ENCODE measurements around the gene IL1R1. TPM values are rescaled to one million over a fixed set of nuclear protein-coding genes. Genes with fewer than 3 reads are reported as not detected.

The IL1R1 gene
- total RNA-seq, 1 donor from 2014 or later = 8.7 TPM

DNA sequence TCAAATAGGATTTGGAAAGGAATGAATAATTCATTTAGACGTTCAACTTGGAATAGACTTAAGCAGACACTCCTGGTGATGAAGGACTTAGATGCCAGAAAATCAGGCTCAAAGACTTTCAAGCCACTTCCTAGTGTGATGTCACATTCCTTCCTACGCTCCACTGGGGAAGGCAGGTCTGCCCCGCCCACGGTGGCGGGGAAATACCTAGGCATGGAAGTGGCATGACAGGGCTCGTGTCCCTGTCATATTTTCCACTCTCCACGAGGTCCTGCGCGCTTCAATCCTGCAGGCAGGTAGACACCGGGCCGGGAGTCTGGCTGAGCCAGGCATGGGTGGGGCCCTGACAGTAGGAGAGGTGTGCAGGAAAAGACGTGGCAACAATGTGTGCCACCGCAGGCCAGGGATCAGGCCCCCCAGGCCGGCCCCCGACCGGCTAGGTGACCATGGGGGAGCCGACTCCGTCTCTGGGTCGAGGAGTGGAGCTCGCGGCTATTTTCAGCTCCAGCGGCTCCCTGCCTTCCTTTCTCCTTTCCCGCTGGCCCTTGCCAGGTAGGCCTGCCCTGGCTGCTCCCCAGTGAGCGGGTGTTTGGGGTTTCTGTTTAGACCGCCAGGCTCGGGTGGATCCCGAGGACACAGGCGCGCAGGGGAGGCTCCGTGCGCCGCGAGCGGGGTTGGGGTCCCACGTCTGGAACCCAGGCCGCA is 44.4 kb downstream of the IL1R1 start, which contains the start of gene IL1RL2:
Gene IL1RL2 (plus strand): TSS at position 233 of the 705 bp plus-strand sequence. CDS start 845 bp downstream, outside the sequence.
- TF ChIP-seq, protein P1, sequence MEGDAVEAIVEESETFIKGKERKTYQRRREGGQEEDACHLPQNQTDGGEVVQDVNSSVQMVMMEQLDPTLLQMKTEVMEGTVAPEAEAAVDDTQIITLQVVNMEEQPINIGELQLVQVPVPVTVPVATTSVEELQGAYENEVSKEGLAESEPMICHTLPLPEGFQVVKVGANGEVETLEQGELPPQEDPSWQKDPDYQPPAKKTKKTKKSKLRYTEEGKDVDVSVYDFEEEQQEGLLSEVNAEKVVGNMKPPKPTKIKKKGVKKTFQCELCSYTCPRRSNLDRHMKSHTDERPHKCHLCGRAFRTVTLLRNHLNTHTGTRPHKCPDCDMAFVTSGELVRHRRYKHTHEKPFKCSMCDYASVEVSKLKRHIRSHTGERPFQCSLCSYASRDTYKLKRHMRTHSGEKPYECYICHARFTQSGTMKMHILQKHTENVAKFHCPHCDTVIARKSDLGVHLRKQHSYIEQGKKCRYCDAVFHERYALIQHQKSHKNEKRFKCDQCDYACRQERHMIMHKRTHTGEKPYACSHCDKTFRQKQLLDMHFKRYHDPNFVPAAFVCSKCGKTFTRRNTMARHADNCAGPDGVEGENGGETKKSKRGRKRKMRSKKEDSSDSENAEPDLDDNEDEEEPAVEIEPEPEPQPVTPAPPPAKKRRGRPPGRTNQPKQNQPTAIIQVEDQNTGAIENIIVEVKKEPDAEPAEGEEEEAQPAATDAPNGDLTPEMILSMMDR (IDR thresholded peaks at IDR 0.05; ENCODE audit: insufficient read depth, low read length, poor library complexity, severe bottlenecking) = no peak
- peak within 1 kb of the TSS; percentile 37 for H3K4me3 ChIP-seq (ENCODE audit: low read depth, low read length)
- DNase-seq (ENCODE audit: low read depth) = no peak
- no peaks in the 10 kb centered on the region for H3K27me3 ChIP-seq (ENCODE audit: control insufficient read depth, insufficient read depth, low read length)
- H3K36me3 ChIP-seq (ENCODE audit: control insufficient read depth, insufficient read depth, low read length) = no peaks in the 10 kb centered on the region

- H3K4me3 ChIP-seq (ENCODE audit: low read depth, low read length) = peak overlapping the region; percentile 37
- no peak for DNase-seq (ENCODE audit: low read depth)
Measured at GRCh38 chr2:102187496-102188150, 45.1 kb downstream of the IL1R1 start.

DNA sequence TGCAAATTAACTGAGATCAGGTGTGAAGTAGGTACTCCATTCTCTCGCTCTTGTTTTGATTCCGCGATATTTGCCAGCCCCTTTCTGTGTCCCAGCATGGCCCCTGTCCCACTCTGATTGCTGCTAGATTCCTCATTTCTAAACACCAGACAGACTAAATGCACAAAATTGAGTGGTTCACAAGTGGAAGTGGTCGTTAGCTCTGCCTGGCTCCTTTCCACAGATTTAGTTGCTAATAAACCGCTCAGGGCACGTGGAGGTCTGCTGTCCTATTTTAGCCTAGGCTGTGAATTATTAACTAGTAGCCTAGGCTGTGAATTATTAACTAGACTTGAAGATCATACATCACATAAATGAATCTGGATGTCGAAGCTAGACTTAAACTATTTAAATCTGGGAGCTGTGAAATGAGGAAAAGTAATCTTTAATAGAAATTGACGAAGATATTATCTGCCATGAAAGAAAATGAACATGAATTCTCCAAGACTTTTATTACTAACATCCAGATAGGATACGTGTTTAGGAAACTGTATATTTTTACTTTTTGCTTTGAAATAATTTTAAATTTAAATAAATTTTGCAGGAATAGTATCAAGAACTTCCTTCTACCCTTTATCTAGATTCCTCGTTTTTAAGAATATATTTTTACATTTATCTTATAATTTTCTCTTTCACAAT is 48.0 kb downstream of the IL1R1 start:
- DNase-seq (ENCODE audit: low read depth) = no peak
- no peak overlapping the region for H3K4me3 ChIP-seq (ENCODE audit: low read depth, low read length)
- TF ChIP-seq, protein P1 (IDR thresholded peaks at IDR 0.05; ENCODE audit: insufficient read depth, low read length, poor library complexity, severe bottlenecking) = no peak
- no peaks in the 10 kb centered on the region for H3K27me3 ChIP-seq (ENCODE audit: control insufficient read depth, insufficient read depth, low read length)
- H3K36me3 ChIP-seq (ENCODE audit: control insufficient read depth, insufficient read depth, low read length) = no peaks in the 10 kb centered on the region

More at GRCh38 chr2:102187496-102188150, 45.1 kb downstream of the IL1R1 start:
- Histone ChIP-seq H3K36me3 (ENCODE audit: control insufficient read depth, insufficient read depth, low read length) (no peaks in the 10 kb centered on the region), H3K27me3 (ENCODE audit: control insufficient read depth, insufficient read depth, low read length) (no peaks in the 10 kb centered on the region)
- TF ChIP-seq, protein P1 (IDR thresholded peaks at IDR 0.05; ENCODE audit: insufficient read depth, low read length, poor library complexity, severe bottlenecking) = peak; percentile 36

DNA sequence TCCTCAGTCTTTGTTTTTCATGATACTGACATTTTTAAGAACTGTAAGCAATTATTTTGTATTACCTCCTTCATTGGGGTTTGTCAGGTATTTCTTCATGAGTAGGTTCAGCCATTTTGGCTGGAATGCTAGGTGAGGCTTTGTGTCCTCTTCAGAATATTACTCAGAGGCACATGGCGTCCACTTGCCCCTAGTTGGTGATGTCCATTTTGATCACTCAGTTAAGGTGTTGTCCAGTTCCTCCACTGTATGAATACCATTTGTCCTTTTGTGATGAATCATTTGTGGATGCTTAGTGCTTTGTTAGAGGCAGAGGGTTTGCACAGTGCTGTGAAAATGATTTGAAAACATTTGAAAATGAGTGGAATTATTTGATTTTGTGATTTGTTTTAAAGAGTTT is 49.0 kb downstream of the IL1R1 start:
- TF ChIP-seq, protein P1 (IDR thresholded peaks at IDR 0.05; ENCODE audit: insufficient read depth, low read length, poor library complexity, severe bottlenecking) = no peak
- Histone ChIP-seq H3K4me3 (ENCODE audit: low read depth, low read length) (no peak overlapping the region), H3K27me3 (ENCODE audit: control insufficient read depth, insufficient read depth, low read length) (no peaks in the 10 kb centered on the region), H3K36me3 (ENCODE audit: control insufficient read depth, insufficient read depth, low read length) (no peaks in the 10 kb centered on the region)
- DNase-seq (ENCODE audit: low read depth) = no peak

GRCh38 chr2:102193074-102193473 is 50.5 kb downstream of the IL1R1 start:
- Histone ChIP-seq H3K27me3 (ENCODE audit: control insufficient read depth, insufficient read depth, low read length) (no peaks in the 10 kb centered on the region), H3K4me3 (ENCODE audit: low read depth, low read length) (no peak overlapping the region), H3K36me3 (ENCODE audit: control insufficient read depth, insufficient read depth, low read length) (no peaks in the 10 kb centered on the region)
- TF ChIP-seq, protein P1 (IDR thresholded peaks at IDR 0.05; ENCODE audit: insufficient read depth, low read length, poor library complexity, severe bottlenecking) = no peak
- no peak for DNase-seq (ENCODE audit: low read depth)

All from kidney epithelial cell (primary cell).